ENCODE results near the gene ATP5MG. TPM values are rescaled to one million over a fixed set of nuclear protein-coding genes. Genes with fewer than 3 reads are reported as not detected.

ATP5MG gene
- polyA plus RNA-seq, 1 experiment = 170 TPM

DNA sequence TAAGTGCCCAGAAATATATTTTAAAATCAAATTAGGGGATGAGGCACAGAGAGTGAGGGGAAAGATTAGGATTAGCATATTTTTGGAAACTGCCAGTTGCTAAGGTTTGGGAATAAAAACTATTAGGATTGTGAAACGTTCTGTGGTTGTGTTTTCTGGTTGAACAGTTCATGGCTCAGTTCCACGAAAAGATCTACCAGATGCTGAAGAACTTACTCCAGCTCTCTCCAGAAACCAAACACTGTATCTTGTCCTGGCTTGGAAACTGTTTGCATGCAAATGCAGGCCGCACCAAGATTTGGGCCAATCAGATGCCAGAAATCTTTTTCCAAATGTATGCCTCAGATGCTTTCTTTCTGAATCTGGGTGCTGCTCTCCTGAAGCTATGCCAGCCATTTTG, 26.7 kb upstream of the ATP5MG start:
- ChIA-PET CTCF (interaction anchor here (1.2 kb wide), 1 partner anchor 12 kb away, joined by 3 read pairs; no protein-coding TSS in a partner anchor), POLR2A (no interaction called here)
- DNase-seq (ENCODE audit: low read depth) = no peak
- Histone ChIP-seq H3K4me3 (ENCODE audit: low read depth, low read length) (no peak overlapping the region), H3K36me3 (ENCODE audit: control insufficient read depth, insufficient read depth, low read length) (peaks cover 18% of the 10 kb centered on the region), H3K27me3 (ENCODE audit: control insufficient read depth, insufficient read depth, low read length) (no peaks in the 10 kb centered on the region)
- TF ChIP-seq, protein P1, sequence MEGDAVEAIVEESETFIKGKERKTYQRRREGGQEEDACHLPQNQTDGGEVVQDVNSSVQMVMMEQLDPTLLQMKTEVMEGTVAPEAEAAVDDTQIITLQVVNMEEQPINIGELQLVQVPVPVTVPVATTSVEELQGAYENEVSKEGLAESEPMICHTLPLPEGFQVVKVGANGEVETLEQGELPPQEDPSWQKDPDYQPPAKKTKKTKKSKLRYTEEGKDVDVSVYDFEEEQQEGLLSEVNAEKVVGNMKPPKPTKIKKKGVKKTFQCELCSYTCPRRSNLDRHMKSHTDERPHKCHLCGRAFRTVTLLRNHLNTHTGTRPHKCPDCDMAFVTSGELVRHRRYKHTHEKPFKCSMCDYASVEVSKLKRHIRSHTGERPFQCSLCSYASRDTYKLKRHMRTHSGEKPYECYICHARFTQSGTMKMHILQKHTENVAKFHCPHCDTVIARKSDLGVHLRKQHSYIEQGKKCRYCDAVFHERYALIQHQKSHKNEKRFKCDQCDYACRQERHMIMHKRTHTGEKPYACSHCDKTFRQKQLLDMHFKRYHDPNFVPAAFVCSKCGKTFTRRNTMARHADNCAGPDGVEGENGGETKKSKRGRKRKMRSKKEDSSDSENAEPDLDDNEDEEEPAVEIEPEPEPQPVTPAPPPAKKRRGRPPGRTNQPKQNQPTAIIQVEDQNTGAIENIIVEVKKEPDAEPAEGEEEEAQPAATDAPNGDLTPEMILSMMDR (IDR thresholded peaks at IDR 0.05; ENCODE audit: insufficient read depth, low read depth, low read length) = no peak

GRCh38 chr11:118375978-118376377, 25.4 kb upstream of the ATP5MG start:
- POLR2A ChIA-PET = no interaction called here
- TF ChIP-seq, protein P1 (IDR thresholded peaks at IDR 0.05; ENCODE audit: insufficient read depth, low read depth, low read length) = no peak

GRCh38 chr11:118379497-118379896, 21.9 kb upstream of the ATP5MG start:
- H3K4me3 ChIP-seq (ENCODE audit: low read depth, low read length) = no peak overlapping the region
- ChIA-PET CTCF (interaction anchor here (1.0 to 1.7 kb wide), 4 partner anchors 13 to 92 kb away, joined by 3 to 5 read pairs (median 4); no protein-coding TSS in a partner anchor), POLR2A (no interaction called here)
- H3K27me3 ChIP-seq (ENCODE audit: control insufficient read depth, insufficient read depth, low read length) = no peaks in the 10 kb centered on the region
- H3K36me3 ChIP-seq (ENCODE audit: control insufficient read depth, insufficient read depth, low read length) = peaks cover 20% of the 10 kb centered on the region
- no peak for DNase-seq (ENCODE audit: low read depth)
- TF ChIP-seq, protein P1 (IDR thresholded peaks at IDR 0.05; ENCODE audit: insufficient read depth, low read depth, low read length) = no peak

More at GRCh38 chr11:118375978-118376377, 25.4 kb upstream of the ATP5MG start:
- Histone ChIP-seq H3K27me3 (ENCODE audit: control insufficient read depth, insufficient read depth, low read length) (no peaks in the 10 kb centered on the region), H3K36me3 (ENCODE audit: control insufficient read depth, insufficient read depth, low read length) (peaks cover 18% of the 10 kb centered on the region), H3K4me3 (ENCODE audit: low read depth, low read length) (no peak overlapping the region)
- no peak for DNase-seq (ENCODE audit: low read depth)
- CTCF ChIA-PET = interaction anchor here (0.9 to 1.4 kb wide), 4 partner anchors 10 to 112 kb away, joined by 3 to 8 read pairs (median 3); no protein-coding TSS in a partner anchor

DNA sequence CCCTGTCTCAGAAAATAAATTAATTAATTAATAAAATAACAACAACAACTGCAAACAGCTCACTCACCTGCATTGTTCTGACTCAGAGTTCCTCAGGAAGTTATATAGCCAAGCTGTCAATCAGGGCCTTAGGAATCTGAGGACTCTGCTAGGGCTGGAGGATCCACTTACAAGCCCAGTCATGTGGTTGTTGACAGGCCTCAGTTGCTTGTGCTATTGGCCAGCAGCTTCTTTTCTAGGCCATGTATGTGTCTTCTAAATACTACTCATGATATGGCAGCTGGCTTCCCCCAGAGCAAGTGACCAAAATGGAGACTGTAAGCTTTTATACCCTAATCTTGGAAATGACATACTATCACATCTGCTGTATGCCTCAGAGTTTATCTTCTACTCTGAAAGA, 20.8 kb upstream of the ATP5MG start:
- Histone ChIP-seq H3K4me3 (ENCODE audit: low read depth, low read length) (no peak overlapping the region), H3K27me3 (ENCODE audit: control insufficient read depth, insufficient read depth, low read length) (no peaks in the 10 kb centered on the region), H3K36me3 (ENCODE audit: control insufficient read depth, insufficient read depth, low read length) (peaks cover 20% of the 10 kb centered on the region)
- no peak for DNase-seq (ENCODE audit: low read depth)
- ChIA-PET POLR2A (no interaction called here), CTCF (interaction anchor here (0.5 to 1.1 kb wide), 2 partner anchors 14 to 85 kb away, joined by 3 to 4 read pairs; no protein-coding TSS in a partner anchor)
- TF ChIP-seq, protein P1 (IDR thresholded peaks at IDR 0.05; ENCODE audit: insufficient read depth, low read depth, low read length) = no peak

DNA sequence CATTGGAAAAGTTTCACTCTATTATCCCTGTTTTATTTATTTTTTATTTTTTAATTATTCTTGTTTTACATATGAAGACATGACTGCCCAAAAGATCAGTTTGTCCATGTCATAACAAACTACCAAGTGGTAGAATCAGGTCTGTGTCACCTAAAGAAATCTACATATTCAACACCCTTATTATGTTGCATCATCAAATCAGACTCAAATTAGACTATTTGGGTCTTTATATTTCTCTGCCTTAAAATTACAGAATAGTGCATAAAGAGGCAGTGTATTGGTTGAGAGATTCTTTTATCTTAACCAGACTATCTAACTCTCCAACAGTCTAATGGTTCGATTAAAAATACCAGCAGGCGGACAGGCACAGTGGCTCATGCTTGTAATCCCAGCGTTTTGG, 18.5 kb upstream of the ATP5MG start:
- Histone ChIP-seq H3K36me3 (ENCODE audit: control insufficient read depth, insufficient read depth, low read length) (peaks cover 26% of the 10 kb centered on the region), H3K27me3 (ENCODE audit: control insufficient read depth, insufficient read depth, low read length) (no peaks in the 10 kb centered on the region), H3K4me3 (ENCODE audit: low read depth, low read length) (no peak overlapping the region)
- TF ChIP-seq, protein P1 (IDR thresholded peaks at IDR 0.05; ENCODE audit: insufficient read depth, low read depth, low read length) = no peak
- POLR2A ChIA-PET = no interaction called here
- CTCF ChIA-PET = interaction anchor here (0.5 kb wide), 1 partner anchor 9 kb away, joined by 4 read pairs; no protein-coding TSS in a partner anchor
- no peak for DNase-seq (ENCODE audit: low read depth)
